Endothelial cell of umbilical vein (primary cell): Measurements from ENCODE around the gene MGLL. TPM values are rescaled to one million over a fixed set of nuclear protein-coding genes. Genes with fewer than 3 reads are reported as not detected.

Experiments
- BruUV-seq: library from RNA; stranded (reverse); fragments of 400-500 nt; replicated peaks from 2 replicates; lab custom pipeline; 2021; lab: Mats Ljungman, UMichigan
- CTCF ChIA-PET: fragments of 300-600, 350-600 bp; sonication (Branson Sonifier 250); formaldehyde crosslinking; loops from one replicate; lab custom pipeline; 2021; ENCODE audit warnings: antibody characterized with exemption, inconsistent platforms; lab: Charles Lee
- POLR2A ChIA-PET: fragments of 300-600, 350-600 bp; sonication (Branson Sonifier 250); formaldehyde crosslinking; loops from one replicate; lab custom pipeline; 2021; ENCODE audit warnings: antibody characterized with exemption, inconsistent platforms; lab: Charles Lee
- DNase-seq: peaks from one replicate; pipeline ENCODE4 v3.0.0-alpha.2; 2011; ENCODE audit warnings: low read depth, low spot score
- FAIRE-seq: peaks from 2 replicates; lab custom pipeline; 2011; peaks lifted over from hg19 to GRCh38; lab: Jason Lieb, UNC
- H2AFZ ChIP-seq: 2 replicates; pipeline ENCODE4 v1.6.0; 2012; ENCODE audit warnings: low read depth, low read length, control low read depth, inconsistent platforms
- H3K27ac ChIP-seq: 2 replicates; pipeline ENCODE4 v1.5.1; 2011; ENCODE audit warnings: low read depth, mild to moderate bottlenecking, control low read depth, low read length, moderate library complexity; ENCODE audit not compliant: insufficient read depth
- H3K27me3 ChIP-seq, 2 experiments: 2 replicates each; pipeline versions ENCODE4 v1.6.0 to v1.6.1; 2011; ENCODE audit warnings: low read length in 2 of 2, mixed read lengths in 1 of 2; ENCODE audit not compliant: control insufficient read depth in 2 of 2, insufficient read depth in 2 of 2
- H3K36me3 ChIP-seq, 2 experiments: 2 replicates in 1 of 2; 3 replicates in 1 of 2; pipeline ENCODE4 v1.5.1; 2011; ENCODE audit warnings: low read length in 2 of 2, mild to moderate bottlenecking in 1 of 2, moderate library complexity in 1 of 2; ENCODE audit not compliant: control insufficient read depth in 2 of 2, insufficient read depth in 2 of 2; ENCODE audit errors: extremely low read depth in 1 of 2
- H3K4me1 ChIP-seq: 3 replicates; pipeline ENCODE4 v1.5.1; 2011; ENCODE audit warnings: mild to moderate bottlenecking, low read length; ENCODE audit not compliant: control insufficient read depth, insufficient read depth; ENCODE audit errors: extremely low read depth
- H3K4me2 ChIP-seq: 2 replicates; pipeline ENCODE4 v1.6.1; 2011; ENCODE audit warnings: low read length, control low read depth, mixed read lengths; ENCODE audit not compliant: insufficient read depth
- H3K4me3 ChIP-seq, 3 experiments: fragments of 200-600 bp in 1 of 3; sonication (generic), shearing (Covaris generic) in 1 of 3; replicated peaks in 1 of 3; 2 replicates each; pipeline ENCODE4 v1.5.1; 2011 to 2016; ENCODE audit warnings: control low read depth in 3 of 3, low read length in 3 of 3, mild to moderate bottlenecking in 2 of 3, inconsistent platforms in 1 of 3, low read depth in 1 of 3, moderate library complexity in 1 of 3; ENCODE audit not compliant: insufficient read depth in 1 of 3
- H3K79me2 ChIP-seq: 2 replicates; pipeline ENCODE4 v1.6.0; 2012; ENCODE audit warnings: low read length, inconsistent platforms; ENCODE audit not compliant: control insufficient read depth, insufficient read depth
- H3K9ac ChIP-seq: replicated peaks from 2 replicates; pipeline ENCODE3; 2011; ENCODE audit warnings: low read length, control low read depth; ENCODE audit not compliant: insufficient read depth; ENCODE audit errors: extremely low read depth
- H3K9me1 ChIP-seq: replicated peaks from 3 replicates; pipeline ENCODE4 v1.6.0; 2011; ENCODE audit warnings: mild to moderate bottlenecking, low read length; ENCODE audit not compliant: control insufficient read depth, insufficient read depth; ENCODE audit errors: extremely low read depth
- H3K9me3 ChIP-seq: replicated peaks from 2 replicates; pipeline ENCODE4 v1.5.1; 2012; ENCODE audit warnings: low read length, inconsistent platforms; ENCODE audit not compliant: control insufficient read depth, insufficient read depth
- H4K20me1 ChIP-seq: replicated peaks from 2 replicates; pipeline ENCODE3; 2011; ENCODE audit warnings: mild to moderate bottlenecking, low read length; ENCODE audit not compliant: control insufficient read depth, insufficient read depth; ENCODE audit errors: extremely low read depth
- FOS ChIP-seq: IDR thresholded peaks from 2 replicates; pipeline ENCODE4 v1.6.1; 2011; ENCODE audit warnings: mild to moderate bottlenecking, low read length, moderate library complexity, borderline replicate concordance; ENCODE audit not compliant: insufficient read depth
- GATA2 ChIP-seq: IDR thresholded peaks from 2 replicates; pipeline ENCODE4 v1.7.0; 2011; ENCODE audit warnings: low read depth, mild to moderate bottlenecking, moderate library complexity, mixed read lengths, low read length; ENCODE audit not compliant: insufficient read length, insufficient read depth
- MYC ChIP-seq: IDR thresholded peaks from one replicate; pipeline ENCODE4 v1.6.1; 2011; ENCODE audit warnings: mild to moderate bottlenecking, low read depth, low read length
- POLR2A ChIP-seq: IDR thresholded peaks from 2 replicates; pipeline ENCODE4 v1.6.1; 2012; ENCODE audit warnings: low read depth, mild to moderate bottlenecking, control low read depth, low read length
- POLR2AphosphoS5 ChIP-seq: IDR thresholded peaks from 2 replicates; pipeline ENCODE4 v1.6.1; 2012; ENCODE audit warnings: low read depth, mild to moderate bottlenecking, control low read depth, low read length, moderate library complexity; ENCODE audit not compliant: insufficient read depth
- dilution Hi-C: fragments of 300-500 bp; cut with MboI; formaldehyde crosslinking; loops from one replicate; pipeline ENCODE4 v1.15.0; 2019; ENCODE audit warnings: low sequenced_read_pairs; ENCODE audit not compliant: extremely low pct_ligation_motif_present
- intact Hi-C: fragments of 100-400 bp; cut with micrococcal nuclease; formaldehyde crosslinking; loops from one replicate; pipeline ENCODE4 v1.10.0; 2022
- polyA plus RNA-seq, 4 experiments: library from polyadenylated mRNA; depleted of rRNA in 3 of 4; stranded (reverse) in 3 of 4; unstranded in 1 of 4; fragments of >200 nt; gene quantifications; 2 replicates each; pipeline versions ENCODE4 v1.2.1 to v1.2.3, GENCODE V29; 2011 to 2012; ENCODE audit warnings: missing spikeins in 1 of 4
- total RNA-seq: library from RNA; stranded (reverse); gene quantifications from 2 replicates; pipeline ENCODE4 v1.2.3, GENCODE V29; 2021
- TF ChIP-seq, protein P1 (sequence below): IDR thresholded peaks from 2 replicates; pipeline ENCODE4 v1.6.1; 2011; ENCODE audit not compliant: insufficient read depth, insufficient read length
- TF ChIP-seq, protein P2 (sequence below), 2 donors: IDR thresholded peaks; 1 replicate in 1 of 2; 2 replicates in 1 of 2; pipeline ENCODE4 v1.5.1; 2011; ENCODE audit warnings: low read length in 2 of 2, mild to moderate bottlenecking in 2 of 2, moderate library complexity in 2 of 2, control low read depth in 1 of 2, inconsistent platforms in 1 of 2, low read depth in 1 of 2; ENCODE audit not compliant: insufficient read depth in 1 of 2; ENCODE audit errors: extremely low read depth in 1 of 2

The MGLL gene
- total and polyA plus RNA-seq, 2 donors (not counting 3 experiments of a cell fraction or from before 2014, with no cell fraction given) = 30.7 to 60.2 TPM

DNA sequence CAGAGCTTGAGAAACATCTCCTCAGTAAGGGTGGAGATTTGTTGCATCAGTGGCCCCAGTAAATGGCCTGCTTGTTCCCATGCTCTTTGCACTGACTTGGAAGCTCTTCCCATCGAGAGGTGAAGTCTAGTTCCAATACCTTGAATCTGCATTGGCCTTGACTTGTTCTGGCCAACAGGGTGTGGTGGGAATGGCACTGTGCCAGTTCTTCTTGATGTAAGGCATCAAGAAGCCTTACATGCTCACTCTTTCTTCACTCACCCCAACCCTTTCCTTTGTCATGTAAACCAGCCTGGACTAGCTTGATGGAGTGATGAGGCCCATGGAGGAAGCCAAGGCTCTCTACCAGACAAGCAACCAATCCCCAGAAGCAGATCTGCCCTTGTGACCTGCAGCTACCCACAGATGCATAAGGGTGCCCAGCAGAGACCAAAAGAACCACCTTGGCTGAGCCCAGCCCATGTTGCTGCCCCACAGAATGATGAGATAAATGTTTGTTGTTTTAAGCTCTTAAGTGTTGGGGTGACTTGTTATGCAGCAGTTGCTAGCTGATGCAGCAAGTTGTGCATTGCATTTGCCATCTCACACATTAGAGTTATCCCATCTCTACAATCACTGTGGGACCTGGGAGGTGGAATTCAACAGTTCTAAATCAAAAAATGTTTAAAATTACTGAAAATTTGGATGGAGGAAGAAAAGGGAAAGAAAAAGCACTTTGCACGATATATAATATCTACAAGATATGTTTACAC lies 11.1 kb upstream of the MGLL start:
- no TSS peak for BruUV-seq
- CTCF ChIA-PET = interaction anchor here (0.6 to 2.9 kb wide), 10 partner anchors 8 to 259 kb away, joined by 3 to 18 read pairs (median 8); partner anchors contain the start of gene MGLL

DNA sequence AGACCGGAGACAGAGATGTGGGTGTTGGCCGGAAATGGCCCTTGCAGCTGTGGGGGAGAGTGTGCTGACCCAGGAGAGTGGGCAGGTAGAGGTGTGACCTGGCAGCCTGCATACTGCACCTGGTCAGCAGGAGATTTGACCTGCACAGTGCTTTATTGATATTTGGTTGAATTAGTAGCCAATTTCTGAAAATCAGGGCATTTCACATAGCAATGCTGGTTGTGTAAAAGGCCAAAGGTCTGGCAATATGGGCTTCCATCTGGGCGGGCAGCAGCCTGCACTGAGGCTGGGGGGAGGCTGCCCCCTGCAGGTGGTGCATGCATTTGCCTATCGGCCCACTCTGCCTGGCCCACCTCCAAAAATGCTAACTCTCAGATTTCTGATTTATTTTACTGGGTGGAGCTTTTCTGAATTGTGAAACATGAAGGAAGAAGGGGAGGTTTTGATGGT lies 9.4 kb upstream of the MGLL start:
- POLR2A ChIA-PET = no interaction called here
- DNase-seq = peak; percentile 35

More for the DNA sequence above, 11.1 kb upstream of the MGLL start:
- Histone ChIP-seq H2AFZ (no peak overlapping the region), H3K36me3 (no peaks in the 10 kb centered on the region), H3K4me3 (no peak overlapping the region), H4K20me1 (no peaks in the 10 kb centered on the region), H3K4me1 (no peaks in the 10 kb centered on the region), H3K9me1 (no peaks in the 10 kb centered on the region), H3K27ac (no peak overlapping the region), H3K4me2 (no peak overlapping the region), H3K9me3 (peaks cover 2% of the 10 kb centered on the region), H3K9ac (no peak overlapping the region), H3K79me2 (no peaks in the 10 kb centered on the region), H3K27me3 (no peaks in the 10 kb centered on the region)
- intact Hi-C loops = no loop called here
- dilution Hi-C loops = no loop called here
- TF ChIP-seq POLR2A (no peak), MYC (no peak), POLR2AphosphoS5 (no peak), FOS (no peak), GATA2 (no peak)
- TF ChIP-seq, protein P1, sequence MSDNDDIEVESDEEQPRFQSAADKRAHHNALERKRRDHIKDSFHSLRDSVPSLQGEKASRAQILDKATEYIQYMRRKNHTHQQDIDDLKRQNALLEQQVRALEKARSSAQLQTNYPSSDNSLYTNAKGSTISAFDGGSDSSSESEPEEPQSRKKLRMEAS = no peak
- POLR2A ChIA-PET = no interaction called here
- FAIRE-seq (no peak), DNase-seq (no peak)

More for the DNA sequence above, 9.4 kb upstream of the MGLL start:
- no peaks in the 10 kb centered on the region for H4K20me1 ChIP-seq
- no peak overlapping the region for H3K9ac ChIP-seq
- no peak overlapping the region for H3K27ac ChIP-seq
- no peaks in the 10 kb centered on the region for H3K4me1 ChIP-seq
- no peak overlapping the region for H3K4me2 ChIP-seq
- BruUV-seq = no TSS peak
- CTCF ChIA-PET = interaction anchor here (0.6 to 2.9 kb wide), 13 partner anchors 24 to 257 kb away, joined by 3 to 18 read pairs (median 4); no protein-coding TSS in a partner anchor
- H3K4me3 ChIP-seq = no peak overlapping the region
- H2AFZ ChIP-seq = no peak overlapping the region
- no peaks in the 10 kb centered on the region for H3K27me3 ChIP-seq
- H3K9me1 ChIP-seq = no peaks in the 10 kb centered on the region
- peaks cover 2% of the 10 kb centered on the region for H3K9me3 ChIP-seq
- no peaks in the 10 kb centered on the region for H3K36me3 ChIP-seq
- TF ChIP-seq, protein P2, sequence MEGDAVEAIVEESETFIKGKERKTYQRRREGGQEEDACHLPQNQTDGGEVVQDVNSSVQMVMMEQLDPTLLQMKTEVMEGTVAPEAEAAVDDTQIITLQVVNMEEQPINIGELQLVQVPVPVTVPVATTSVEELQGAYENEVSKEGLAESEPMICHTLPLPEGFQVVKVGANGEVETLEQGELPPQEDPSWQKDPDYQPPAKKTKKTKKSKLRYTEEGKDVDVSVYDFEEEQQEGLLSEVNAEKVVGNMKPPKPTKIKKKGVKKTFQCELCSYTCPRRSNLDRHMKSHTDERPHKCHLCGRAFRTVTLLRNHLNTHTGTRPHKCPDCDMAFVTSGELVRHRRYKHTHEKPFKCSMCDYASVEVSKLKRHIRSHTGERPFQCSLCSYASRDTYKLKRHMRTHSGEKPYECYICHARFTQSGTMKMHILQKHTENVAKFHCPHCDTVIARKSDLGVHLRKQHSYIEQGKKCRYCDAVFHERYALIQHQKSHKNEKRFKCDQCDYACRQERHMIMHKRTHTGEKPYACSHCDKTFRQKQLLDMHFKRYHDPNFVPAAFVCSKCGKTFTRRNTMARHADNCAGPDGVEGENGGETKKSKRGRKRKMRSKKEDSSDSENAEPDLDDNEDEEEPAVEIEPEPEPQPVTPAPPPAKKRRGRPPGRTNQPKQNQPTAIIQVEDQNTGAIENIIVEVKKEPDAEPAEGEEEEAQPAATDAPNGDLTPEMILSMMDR (IDR thresholded peaks at IDR 0.05; ENCODE audit: extremely low read depth in 1 of 2, insufficient read depth in 1 of 2, low read depth in 1 of 2, low read length in 2 of 2) = peak; percentile 73 to 82
- TF ChIP-seq POLR2A = no peak
- FAIRE-seq = peak; percentile 62
- dilution Hi-C loops = no loop called here
- intact Hi-C loops = loop anchor here (1.0 kb wide), 4 partner anchors 134 to 256 kb away; no protein-coding TSS in a partner anchor
- no peaks in the 10 kb centered on the region for H3K79me2 ChIP-seq
